GM18873 (cell line): ENCODE measurements around the gene DNAH1.

ENCODE experiments used
- ATAC-seq: cut with Tn5 transposase; IDR thresholded peaks from one replicate; pipeline ENCODE4 v1.9.1; 2021; ENCODE audit warnings: mild to moderate bottlenecking, moderate library complexity, moderate number of reproducible peaks; ENCODE audit not compliant: unreplicated experiment, low FRiP score

Gene DNAH1

GRCh38 chr3:52430416-52430810, 114.3 kb downstream of the DNAH1 start:
- ATAC-seq, result no peak

DNA sequence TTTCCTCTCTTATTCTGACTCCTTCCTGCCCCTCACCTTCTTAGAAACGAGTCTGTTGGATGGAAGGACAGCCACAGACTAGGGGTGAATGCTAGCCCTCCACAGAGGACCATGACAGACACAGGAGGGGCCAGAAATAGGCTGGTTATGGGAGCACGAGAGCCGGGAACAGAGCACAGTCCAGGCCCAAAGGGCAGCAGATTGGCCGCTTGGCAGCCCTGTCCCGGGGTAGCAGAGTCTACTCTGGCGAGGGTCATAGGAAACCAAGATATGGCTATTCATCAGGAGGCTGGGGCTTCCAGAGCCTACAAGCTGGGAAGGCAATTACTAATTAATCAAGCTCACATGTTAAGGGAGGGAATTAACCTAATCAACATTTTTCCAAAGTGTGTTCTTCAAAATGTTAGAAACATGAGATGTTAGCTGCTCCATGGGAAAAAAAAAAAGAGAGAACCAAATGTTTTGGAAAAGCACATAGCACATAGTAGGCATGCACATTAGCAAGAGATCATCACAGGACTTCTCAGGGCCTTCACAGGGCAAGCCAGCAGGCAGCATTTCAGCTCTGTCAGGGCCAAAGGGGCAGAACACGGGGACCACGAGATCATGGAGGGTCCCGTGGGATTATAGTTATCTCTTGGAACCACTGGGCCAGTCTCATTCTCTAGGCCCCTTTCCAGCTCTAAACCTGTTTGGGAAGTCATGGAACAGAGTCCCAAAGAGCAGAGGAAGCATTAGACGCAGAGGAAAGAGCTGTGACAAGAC, 115.5 kb downstream of the DNAH1 start:
- no peak for ATAC-seq

DNA sequence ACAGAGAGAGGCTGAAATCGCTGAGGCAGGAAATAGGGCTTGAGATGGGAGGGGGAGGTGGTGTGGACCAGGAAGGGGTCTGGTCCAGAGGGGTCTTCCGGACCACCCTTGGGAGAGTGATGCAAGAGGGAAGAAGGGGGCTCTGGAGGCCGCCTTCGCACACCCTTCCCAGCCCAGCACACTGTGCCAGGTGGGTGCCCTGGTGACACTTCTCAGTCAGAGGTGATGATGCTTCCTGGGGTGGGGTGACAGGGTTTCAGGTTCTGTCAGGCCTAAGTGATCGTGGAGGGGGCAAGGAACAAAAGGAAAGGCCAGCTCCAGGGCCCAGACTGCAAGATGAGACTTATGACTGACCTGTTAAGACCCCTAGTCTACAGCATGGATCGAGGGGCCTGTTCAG, 116.1 kb downstream of the DNAH1 start:
- no peak for ATAC-seq

GRCh38 chr3:52432691-52433141, 116.6 kb downstream of the DNAH1 start:
- ATAC-seq, result no peak

GRCh38 chr3:52433328-52433995, 117.3 kb downstream of the DNAH1 start:
- no peak for ATAC-seq

- ATAC-seq, result no peak
Measured at GRCh38 chr3:52433996-52434479, 117.9 kb downstream of the DNAH1 start.

DNA sequence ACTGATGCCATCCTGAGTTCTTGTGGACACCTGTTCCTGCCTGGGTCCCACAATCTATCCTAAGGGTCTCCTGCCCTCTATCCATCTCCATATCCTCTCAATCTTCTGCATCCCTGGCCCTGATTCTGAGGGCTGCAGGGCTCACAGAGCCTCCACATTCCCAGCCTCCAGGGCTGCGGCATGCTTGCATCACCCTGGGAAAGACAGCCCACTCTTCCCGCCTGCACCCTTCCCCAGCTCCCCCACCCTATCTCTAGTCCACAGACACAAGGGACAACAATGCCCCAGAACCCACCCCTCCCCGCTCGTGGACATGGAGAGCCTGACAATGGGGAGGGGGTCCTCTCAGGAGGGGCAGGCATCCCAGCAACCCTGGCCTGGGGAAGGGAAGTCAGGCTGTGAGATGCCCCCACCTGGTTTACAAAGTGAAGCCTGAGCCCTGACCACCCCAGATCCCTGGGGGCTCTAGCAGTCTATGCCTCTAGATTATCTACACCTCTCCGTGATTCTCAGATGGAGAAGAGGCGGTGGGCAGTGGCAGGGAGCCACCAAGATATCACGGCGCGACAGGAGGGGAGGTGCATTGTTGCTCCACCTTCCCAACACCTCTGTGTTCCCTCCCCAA, 118.5 kb downstream of the DNAH1 start:
- ATAC-seq, result no peak

- ATAC-seq, result no peak
Measured at GRCh38 chr3:52435246-52436101, 119.4 kb downstream of the DNAH1 start.

- ATAC-seq, result no peak
Measured at GRCh38 chr3:52436500-52437149, 120.5 kb downstream of the DNAH1 start.

DNA sequence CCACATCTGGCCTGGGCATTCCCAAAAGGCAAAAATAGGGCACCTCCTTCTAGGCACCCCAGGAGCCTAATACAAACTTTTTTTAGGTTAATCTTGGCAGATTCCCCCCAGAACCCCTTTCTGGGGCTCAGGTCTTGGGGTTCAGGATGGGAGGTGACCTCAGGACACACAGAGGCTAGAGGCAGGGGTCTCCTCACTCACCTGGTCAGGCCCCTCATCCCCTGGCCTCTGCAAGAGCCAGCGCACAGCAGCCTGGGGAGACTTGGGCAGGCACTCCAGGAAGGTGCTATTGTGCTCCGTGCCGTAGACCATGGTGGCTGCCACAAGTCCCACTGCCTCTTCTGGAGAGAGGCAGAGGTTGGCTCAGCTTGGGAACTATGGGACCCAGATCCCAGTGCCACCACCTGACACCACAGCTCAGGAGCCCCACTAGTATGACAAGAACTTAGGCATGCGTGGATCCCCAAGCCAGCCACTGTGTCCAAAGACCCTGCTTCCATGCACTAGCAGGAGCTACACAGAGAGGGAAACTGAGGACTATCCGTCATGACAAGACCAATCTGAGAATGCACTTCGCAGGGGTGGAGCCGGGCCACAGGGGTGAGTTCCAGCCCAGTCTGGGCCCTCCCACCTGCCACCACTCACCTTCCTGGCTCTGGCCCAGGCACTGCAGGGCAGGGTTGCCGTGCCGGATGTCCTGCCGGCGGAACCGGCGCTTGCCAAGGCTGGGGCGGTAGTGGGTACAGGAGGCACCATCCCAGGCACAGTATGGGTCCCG, 121.4 kb downstream of the DNAH1 start:
- no peak for ATAC-seq

GRCh38 chr3:52438104-52438376, 121.9 kb downstream of the DNAH1 start:
- ATAC-seq, result no peak

DNA sequence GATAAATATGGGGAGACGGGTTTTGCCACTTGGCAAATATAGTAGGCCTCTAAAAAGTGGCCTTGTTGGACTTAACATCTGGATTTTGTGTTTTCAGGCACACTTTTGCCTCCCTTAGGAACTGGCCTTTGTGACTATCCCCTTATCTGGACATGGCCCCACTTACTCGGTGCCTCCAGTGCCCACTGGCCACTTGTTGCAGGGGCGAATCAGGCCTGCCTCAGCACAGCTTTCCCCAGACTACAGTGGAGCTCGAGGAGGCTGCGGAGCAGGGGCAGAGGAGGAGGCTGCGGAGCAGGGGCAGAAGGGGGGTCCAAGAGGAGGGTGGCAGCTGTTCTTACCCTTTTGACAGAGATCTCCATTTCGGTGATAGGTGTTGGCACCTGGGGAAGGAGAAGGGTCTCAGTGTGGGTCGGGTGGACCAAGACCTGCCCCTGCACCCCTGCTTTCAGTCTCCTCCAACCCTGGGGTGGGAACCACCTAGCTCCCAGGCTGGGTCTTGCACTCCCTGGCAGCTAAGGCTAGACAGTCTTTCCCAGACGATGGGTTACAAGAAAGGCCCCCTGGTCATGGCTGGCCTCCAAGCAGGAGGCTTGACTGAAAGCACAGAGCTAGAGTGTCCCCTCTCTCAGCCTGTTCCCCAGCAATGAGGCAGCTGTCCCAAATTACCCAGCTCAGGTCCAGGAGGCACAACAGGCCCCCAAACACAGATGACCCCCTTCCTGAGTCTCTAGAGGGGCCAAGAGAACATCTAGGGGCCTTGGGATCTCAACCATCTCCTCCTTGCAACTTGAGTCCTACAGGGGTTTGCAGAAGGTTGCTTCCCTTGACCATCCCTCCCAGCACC, 122.7 kb downstream of the DNAH1 start:
- ATAC-seq, result no peak

GRCh38 chr3:52439426-52440248, 123.5 kb downstream of the DNAH1 start:
- ATAC-seq, result no peak

DNA sequence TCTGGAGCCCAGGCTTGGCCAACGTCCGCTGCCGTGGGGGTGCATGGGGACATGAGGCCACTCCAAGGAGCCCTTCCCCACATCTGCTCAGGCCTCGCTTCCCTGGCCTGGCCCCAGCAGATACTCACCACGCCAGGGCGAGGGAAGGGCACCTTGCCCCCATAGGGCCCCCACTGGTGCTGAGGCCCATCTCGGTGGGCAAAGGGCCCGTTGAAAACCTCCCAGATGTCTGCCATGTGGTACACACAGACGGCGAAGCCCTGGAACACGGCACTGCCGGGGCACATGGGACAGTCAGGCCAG, 124.1 kb downstream of the DNAH1 start:
- no peak for ATAC-seq

DNA sequence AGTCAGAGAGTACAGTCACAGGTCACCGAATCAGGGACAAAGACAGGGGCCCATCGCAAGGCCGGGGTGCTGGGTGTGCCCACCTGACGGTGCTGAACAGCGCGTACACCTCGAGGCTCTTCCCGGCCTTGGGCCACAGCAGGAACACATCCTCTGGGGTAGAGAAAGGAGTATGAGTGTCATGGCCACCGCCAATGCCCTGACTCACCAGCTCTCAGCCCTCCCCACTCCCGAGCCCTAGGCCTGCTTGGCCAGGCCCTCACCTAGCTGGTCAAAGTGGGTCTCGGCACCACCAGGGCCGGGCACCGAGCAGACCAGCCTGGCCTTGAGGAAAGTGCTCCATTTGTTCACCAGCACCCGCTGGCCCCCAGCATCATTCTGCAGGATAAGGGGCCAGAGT, 124.6 kb downstream of the DNAH1 start:
- no peak for ATAC-seq

DNA sequence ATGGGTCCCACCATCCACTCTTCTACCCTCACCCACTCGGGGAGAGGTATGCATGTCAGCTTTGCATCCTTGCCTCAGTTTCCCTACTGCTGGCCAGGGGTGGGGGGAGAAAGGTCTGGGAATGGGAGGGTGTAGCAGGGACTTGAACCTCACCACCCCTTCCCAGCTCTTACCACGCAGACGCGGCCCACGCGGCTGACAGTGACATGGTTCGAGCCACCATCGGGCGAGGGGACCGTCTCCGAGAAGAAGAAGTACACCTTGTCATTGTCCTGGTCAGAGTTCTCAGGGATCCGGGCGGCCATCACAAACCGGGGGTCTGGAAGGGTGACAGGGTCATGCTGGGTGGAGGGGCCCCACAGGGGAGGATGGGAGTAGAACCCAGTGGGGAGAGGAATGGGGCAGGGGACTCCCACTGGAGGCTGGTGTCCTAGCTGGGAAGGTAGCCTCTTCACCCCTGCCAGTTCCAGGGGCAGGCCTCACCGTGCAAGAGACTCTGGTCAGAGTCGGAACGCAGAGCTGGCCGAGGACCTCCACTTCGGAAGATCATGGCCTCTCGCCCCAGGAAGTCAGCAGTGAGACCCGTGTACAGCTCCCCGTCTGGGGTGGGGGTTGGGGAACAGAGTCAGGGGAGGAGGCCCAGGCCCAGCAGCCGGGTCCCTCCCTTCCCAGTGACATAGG, 125.1 kb downstream of the DNAH1 start:
- no peak for ATAC-seq

GRCh38 chr3:52441772-52442332, 125.7 kb downstream of the DNAH1 start:
- ATAC-seq, result no peak
